ENCODE results near the gene CD2BP2.

GRCh38 chr16:30351001-30351441, 4.1 kb downstream of the CD2BP2 start:
- TF ChIP-seq CTCF (conservative IDR thresholded peaks at IDR 0.05; ENCODE audit: low read depth, low read length) (no peak), EZH2 (IDR thresholded peaks at IDR 0.05; ENCODE audit: low read length, unreplicated experiment) (no peak)

All from PC-3 (cell line).